Osteoblast (primary cell): ENCODE results near the gene ZNF546. TPM values are rescaled to one million over a fixed set of nuclear protein-coding genes. Genes with fewer than 3 reads are reported as not detected.

Experiments
- DNase-seq: peaks from one replicate; pipeline ENCODE4 v3.0.0; 2011; ENCODE audit warnings: low spot score, mixed read lengths; ENCODE audit not compliant: insufficient read length; ENCODE audit errors: missing footprints
- H2AFZ ChIP-seq: 2 replicates; pipeline ENCODE4 v1.6.0; 2011; ENCODE audit warnings: mild to moderate bottlenecking, low read length
- H3K27ac ChIP-seq: 2 replicates; pipeline ENCODE4 v1.5.1; 2011; ENCODE audit warnings: mild to moderate bottlenecking, low read depth, low read length, moderate library complexity
- H3K27me3 ChIP-seq: 2 replicates; pipeline ENCODE4 v1.6.0; 2012; ENCODE audit warnings: mild to moderate bottlenecking, control low read depth, inconsistent platforms, low read length, moderate library complexity; ENCODE audit not compliant: insufficient read depth
- H3K36me3 ChIP-seq: 2 replicates; pipeline ENCODE4 v1.5.1; 2011; ENCODE audit warnings: mild to moderate bottlenecking, low read length, control low read depth, moderate library complexity; ENCODE audit not compliant: insufficient read depth
- H3K4me1 ChIP-seq: 2 replicates; pipeline ENCODE4 v1.5.1; 2011; ENCODE audit warnings: mild to moderate bottlenecking, low read length, control low read depth, moderate library complexity; ENCODE audit not compliant: insufficient read depth
- H3K4me2 ChIP-seq: 2 replicates; pipeline ENCODE4 v1.6.0; 2011; ENCODE audit warnings: mild to moderate bottlenecking, low read length; ENCODE audit not compliant: insufficient read depth
- H3K4me3 ChIP-seq: fragments of 200-600 bp; sonication (generic); 3 replicates; pipeline ENCODE4 v1.5.1; 2012; ENCODE audit warnings: mild to moderate bottlenecking, low read length, inconsistent platforms; ENCODE audit not compliant: insufficient read depth
- H3K79me2 ChIP-seq: 2 replicates; pipeline ENCODE4 v1.6.0; 2012; ENCODE audit warnings: mild to moderate bottlenecking, low read length, control low read depth, inconsistent platforms; ENCODE audit not compliant: insufficient read depth
- H3K9me3 ChIP-seq: 2 replicates; pipeline ENCODE4 v1.5.1; 2011; ENCODE audit warnings: low read depth, low read length, control low read depth
- H4K20me1 ChIP-seq: 2 replicates; pipeline ENCODE4 v1.6.0; 2012; ENCODE audit warnings: mild to moderate bottlenecking, low read length, control low read depth; ENCODE audit not compliant: insufficient read depth
- total RNA-seq: library from RNA; depleted of rRNA; stranded (reverse); fragments of >200 nt; gene quantifications from 2 replicates; pipeline ENCODE4 v1.2.3, GENCODE V29; 2012
- TF ChIP-seq, protein P1 (sequence below): IDR thresholded peaks from 2 replicates; pipeline ENCODE4 v1.5.1; 2011; ENCODE audit warnings: mild to moderate bottlenecking, low read depth, low read length, moderate library complexity; ENCODE audit errors: extremely low read depth

Gene ZNF546
- total RNA-seq, 1 donor, result 8.7 TPM

DNA sequence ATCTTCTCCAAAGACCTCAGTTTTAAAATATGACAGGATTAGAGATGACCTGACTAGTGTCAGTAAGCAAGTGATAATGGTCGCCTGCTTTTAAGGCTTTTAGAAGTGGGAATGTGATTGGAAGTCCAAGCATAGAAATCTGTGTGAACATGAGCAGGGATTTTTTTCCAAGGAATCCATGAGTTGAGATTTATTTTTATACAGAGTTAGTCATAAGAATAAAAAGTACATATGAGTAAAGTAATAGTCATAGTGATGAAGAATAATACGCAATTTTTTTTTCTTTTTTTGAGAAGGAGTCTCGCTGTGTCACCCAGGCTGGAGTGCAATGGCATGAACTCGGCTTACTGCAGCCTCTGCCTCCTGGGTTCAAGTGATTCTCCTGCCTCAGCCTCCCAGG is 1.6 kb downstream of the ZNF546 start:
- H3K79me2 ChIP-seq, result peaks cover 25% of the 10 kb centered on the region
- TF ChIP-seq, protein P1, sequence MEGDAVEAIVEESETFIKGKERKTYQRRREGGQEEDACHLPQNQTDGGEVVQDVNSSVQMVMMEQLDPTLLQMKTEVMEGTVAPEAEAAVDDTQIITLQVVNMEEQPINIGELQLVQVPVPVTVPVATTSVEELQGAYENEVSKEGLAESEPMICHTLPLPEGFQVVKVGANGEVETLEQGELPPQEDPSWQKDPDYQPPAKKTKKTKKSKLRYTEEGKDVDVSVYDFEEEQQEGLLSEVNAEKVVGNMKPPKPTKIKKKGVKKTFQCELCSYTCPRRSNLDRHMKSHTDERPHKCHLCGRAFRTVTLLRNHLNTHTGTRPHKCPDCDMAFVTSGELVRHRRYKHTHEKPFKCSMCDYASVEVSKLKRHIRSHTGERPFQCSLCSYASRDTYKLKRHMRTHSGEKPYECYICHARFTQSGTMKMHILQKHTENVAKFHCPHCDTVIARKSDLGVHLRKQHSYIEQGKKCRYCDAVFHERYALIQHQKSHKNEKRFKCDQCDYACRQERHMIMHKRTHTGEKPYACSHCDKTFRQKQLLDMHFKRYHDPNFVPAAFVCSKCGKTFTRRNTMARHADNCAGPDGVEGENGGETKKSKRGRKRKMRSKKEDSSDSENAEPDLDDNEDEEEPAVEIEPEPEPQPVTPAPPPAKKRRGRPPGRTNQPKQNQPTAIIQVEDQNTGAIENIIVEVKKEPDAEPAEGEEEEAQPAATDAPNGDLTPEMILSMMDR, result no peak
- no peaks in the 10 kb centered on the region for H4K20me1 ChIP-seq
- H3K27ac ChIP-seq, result peak overlapping the region; percentile 97
- H3K36me3 ChIP-seq, result no peaks in the 10 kb centered on the region
- peak; percentile 83 for DNase-seq
- peak overlapping the region; percentile 33 for H3K4me3 ChIP-seq
- H3K9me3 ChIP-seq, result no peaks in the 10 kb centered on the region
- peaks cover 28% of the 10 kb centered on the region for H3K4me1 ChIP-seq
- no peaks in the 10 kb centered on the region for H3K27me3 ChIP-seq
- H2AFZ ChIP-seq, result peak overlapping the region; percentile 72
- H3K4me2 ChIP-seq, result peak overlapping the region; percentile 81

DNA sequence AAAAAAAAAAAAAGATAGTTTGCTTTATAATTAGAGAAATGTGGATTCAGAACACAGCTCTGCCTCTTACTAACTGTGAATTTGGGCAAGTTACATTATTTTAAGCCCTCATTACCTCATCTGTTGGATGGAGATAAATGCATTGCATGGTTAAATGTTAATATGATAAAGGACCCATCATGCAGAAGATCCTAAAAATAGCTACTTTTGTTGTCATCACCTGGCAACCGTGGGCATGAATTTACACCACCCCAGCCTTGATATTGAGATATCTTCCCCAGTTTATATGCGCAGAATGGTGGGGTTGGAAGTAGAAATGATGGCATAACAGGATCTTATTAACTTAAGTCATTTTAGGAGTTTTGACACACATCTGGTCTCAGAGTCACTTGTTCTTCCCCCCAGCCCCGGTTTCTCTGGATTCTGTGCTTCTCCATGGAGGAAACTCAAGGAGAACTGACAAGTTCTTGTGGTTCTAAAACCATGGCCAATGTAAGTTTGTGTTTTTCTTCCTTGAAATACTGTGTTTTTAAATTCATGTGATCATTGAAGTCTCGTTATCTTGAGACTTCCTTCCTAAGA is 8.9 kb downstream of the ZNF546 start:
- Histone ChIP-seq H3K4me2 (peak overlapping the region; percentile 18), H3K4me3 (no peak overlapping the region), H2AFZ (peak overlapping the region; percentile 52), H3K27ac (peak overlapping the region; percentile 93), H3K9me3 (no peaks in the 10 kb centered on the region), H4K20me1 (no peaks in the 10 kb centered on the region), H3K4me1 (peaks cover 17% of the 10 kb centered on the region), H3K27me3 (no peaks in the 10 kb centered on the region), H3K36me3 (peaks cover 22% of the 10 kb centered on the region), H3K79me2 (no peaks in the 10 kb centered on the region)
- TF ChIP-seq, protein P1, result no peak
- DNase-seq, result no peak

DNA sequence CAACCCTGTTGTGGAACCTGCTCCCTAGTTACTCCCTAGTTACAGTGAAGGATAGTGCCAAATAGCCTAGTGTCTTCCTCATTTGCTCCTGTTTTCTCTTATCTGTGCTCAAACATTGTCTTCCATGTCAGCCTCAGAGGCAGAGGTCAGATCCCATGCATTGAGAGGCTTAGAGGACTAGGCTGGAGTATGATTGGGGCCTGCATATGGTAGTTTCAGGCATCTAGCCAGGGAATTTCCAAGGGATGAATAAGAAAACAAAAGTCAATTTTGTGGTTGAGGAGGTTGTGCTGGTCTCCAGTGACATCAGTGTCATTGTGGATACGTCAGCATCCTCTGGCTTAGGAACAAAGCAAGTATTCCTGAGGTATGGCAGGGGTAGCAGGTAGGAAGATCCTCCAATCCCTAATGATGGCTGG is 9.4 kb downstream of the ZNF546 start:
- peaks cover 17% of the 10 kb centered on the region for H3K4me1 ChIP-seq
- H3K79me2 ChIP-seq, result no peaks in the 10 kb centered on the region
- H4K20me1 ChIP-seq, result no peaks in the 10 kb centered on the region
- TF ChIP-seq, protein P1, result no peak
- peak; percentile 49 for DNase-seq
- H3K4me3 ChIP-seq, result no peak overlapping the region
- peaks cover 22% of the 10 kb centered on the region for H3K36me3 ChIP-seq
- H3K4me2 ChIP-seq, result peak overlapping the region; percentile 18
- peak overlapping the region; percentile 93 for H3K27ac ChIP-seq
- no peaks in the 10 kb centered on the region for H3K9me3 ChIP-seq
- peak overlapping the region; percentile 52 for H2AFZ ChIP-seq
- no peaks in the 10 kb centered on the region for H3K27me3 ChIP-seq

DNA sequence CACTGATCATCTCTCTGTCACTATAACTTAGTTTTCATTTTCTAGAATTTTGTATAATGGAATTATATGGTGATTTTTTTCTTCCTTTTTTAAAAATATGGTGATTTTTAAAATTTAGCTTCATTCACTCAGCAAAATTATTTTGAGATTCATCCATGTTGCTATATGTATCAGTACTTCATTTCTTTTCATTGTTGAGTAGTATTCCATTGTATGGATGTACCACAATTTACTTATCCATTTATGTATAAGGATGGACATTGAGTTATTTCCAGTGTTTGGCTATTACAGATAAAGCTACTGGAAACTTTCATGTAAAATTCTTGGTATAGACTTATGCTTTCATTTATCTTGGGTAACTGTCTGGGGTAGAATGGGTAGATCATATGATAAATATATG is 12.8 kb downstream of the ZNF546 start:
- Histone ChIP-seq H2AFZ (no peak overlapping the region), H3K36me3 (peaks cover 40% of the 10 kb centered on the region), H3K27me3 (no peaks in the 10 kb centered on the region), H3K9me3 (peaks cover 11% of the 10 kb centered on the region), H3K27ac (no peak overlapping the region), H3K79me2 (no peaks in the 10 kb centered on the region), H4K20me1 (no peaks in the 10 kb centered on the region), H3K4me1 (peaks cover 17% of the 10 kb centered on the region), H3K4me2 (no peak overlapping the region), H3K4me3 (no peak overlapping the region)
- TF ChIP-seq, protein P1, result no peak
- DNase-seq, result no peak
